Ovary (tissue), 9 donors: ENCODE data around the gene DYNC2LI1. TPM values are rescaled to one million over a fixed set of nuclear protein-coding genes. Genes with fewer than 3 reads are reported as not detected.

ENCODE experiments used
- DNase-seq, 5 donors: peaks; one replicate each; pipeline ENCODE4 v3.0.0-alpha.2; 2019 to 2020
- H3K27ac ChIP-seq, 2 donors: fragments of 200-600 bp; one replicate each; pipeline versions ENCODE4 v1.5.1 to v1.8.0; 2019 to 2022
- H3K27me3 ChIP-seq: fragments of 200-600 bp; one replicate; pipeline ENCODE4 v1.8.0; 2022
- H3K36me3 ChIP-seq: fragments of 200-600 bp; sonication (generic); one replicate; pipeline ENCODE4 v1.5.1; 2019
- H3K4me1 ChIP-seq: one replicate; pipeline ENCODE4 v1.8.1; 2013; ENCODE audit warnings: mild to moderate bottlenecking, moderate library complexity; ENCODE audit not compliant: insufficient read depth
- H3K4me3 ChIP-seq: fragments of 200-600 bp; sonication (generic); one replicate; pipeline ENCODE4 v1.5.1; 2017
- H3K9me3 ChIP-seq, 2 donors: fragments of 200-600 bp in 1 of 2; sonication (generic) in 1 of 2; one replicate each; pipeline versions ENCODE4 v1.5.1 to v1.8.1; 2013 to 2019; ENCODE audit warnings: mild to moderate bottlenecking in 1 of 2, moderate library complexity in 1 of 2
- CTCF ChIP-seq, 3 donors: fragments of 450-650 bp in 2 of 3; fragments of 200-600 bp in 1 of 3; IDR thresholded peaks; one replicate each; pipeline versions ENCODE4 v1.5.1 to v1.8.0; 2016 to 2022; ENCODE audit warnings: antibody characterized with exemption in 3 of 3, mild to moderate bottlenecking in 1 of 3
- EP300 ChIP-seq: sonication (generic); formaldehyde crosslinking; IDR thresholded peaks from one replicate; pipeline ENCODE4 v1.6.1; 2017; ENCODE audit warnings: antibody characterized with exemption
- POLR2A ChIP-seq: fragments of 450-650 bp; IDR thresholded peaks from one replicate; pipeline ENCODE4 v1.6.1; 2017; ENCODE audit warnings: antibody characterized with exemption, mild to moderate bottlenecking, moderate library complexity
- WGBS, 3 donors: extraction: QIAGEN DNeasy Blood & Tissue Kit in 1 of 3; methylation state at CpG; one replicate each; pipeline versions ENCODE4 v1.1.5 to v1.1.7; 2013 to 2017; 5-methylcytosine and 5-hydroxymethylcytosine counted together
- intact Hi-C, 4 donors: fragments of 100-400 bp; cut with DNase I; formaldehyde crosslinking; loops; one replicate each; pipeline versions ENCODE4 v1.11.0 to v1.15.1; 2022 to 2023
- polyA plus RNA-seq, 2 donors: library from polyadenylated mRNA; stranded (reverse); fragments of 200-250 nt in 1 of 2; fragments of 350-450 nt in 1 of 2; fragmentation: Illumina TruSeq in 1 of 2; extraction: RNeasy Lipid Tissue Mini Kit (QIAGEN cat#74804) in 1 of 2; gene quantifications; one replicate each; pipeline ENCODE4 v1.2.3, GENCODE V29; 2013 to 2014
- total RNA-seq, 7 donors: library from RNA; depleted of rRNA in 2 of 7; stranded (reverse); fragments of >200 nt in 2 of 7; fragmentation: NEBNext Ultra II Directional in 3 of 7; extraction: Animal tissue kit (Norgen Biotek cat#: 25700) in 3 of 7; gene quantifications; one replicate each; pipeline versions ENCODE4 v1.1.0 to v1.2.4, GENCODE V29; 2016 to 2023
- donor health status: DM: no; HTN: no; CAD: no; lungs with moderate emphysema.
- donor health status: DM: no; HTN: no; CAD: no.
- donor health status: Bipolar disorder and iron deficiency.
- donor health status: DM: yes; HTN: yes; CAD: no.
- donor health status: DM: no; HTN: no; CAD: no.
- donor health status: DM: yes; HTN: yes; CAD: no.

DYNC2LI1 gene
- total and polyA plus RNA-seq, 9 donors, result 18.1 to 54.3 (median 31.6) TPM

- Histone ChIP-seq H3K36me3 (no peaks in the 10 kb centered on the region), H3K9me3 (no peaks in the 10 kb centered on the region), H3K27me3 (no peaks in the 10 kb centered on the region), H3K27ac (no peak overlapping the region), H3K4me3 (no peak overlapping the region), H3K4me1 (no peaks in the 10 kb centered on the region)
- intact Hi-C loops, result no loop called here
- no peak for DNase-seq
- no peak for TF ChIP-seq EP300
- TF ChIP-seq POLR2A, result no peak
- TF ChIP-seq CTCF (IDR thresholded peaks at IDR 0.05), result no peak
These were observed 21.5 kb upstream of the DYNC2LI1 start for GRCh38 chr2:43752302-43752701.

- Histone ChIP-seq H3K27ac (no peak overlapping the region), H3K36me3 (no peaks in the 10 kb centered on the region), H3K9me3 (no peaks in the 10 kb centered on the region), H3K4me3 (no peak overlapping the region), H3K4me1 (no peaks in the 10 kb centered on the region), H3K27me3 (no peaks in the 10 kb centered on the region)
- no peak for DNase-seq
- intact Hi-C loops, result no loop called here
- TF ChIP-seq EP300 (no peak), POLR2A (no peak), CTCF (IDR thresholded peaks at IDR 0.05) (no peak)
- WGBS, 3 donors, result 85 to 93% (median 90%) methylated on average over 7 of the region's 7 CpGs
These were observed 19.7 kb upstream of the DYNC2LI1 start for GRCh38 chr2:43754180-43754579.

- 23 to 34% (median 31%) methylated on average over 3 of the region's 3 CpGs for whole genome bisulfite sequencing, 3 donors
- no peak overlapping the region for H3K4me3 ChIP-seq
- intact Hi-C loops, result no loop called here
- TF ChIP-seq CTCF (IDR thresholded peaks at IDR 0.05) (no peak), POLR2A (no peak), EP300 (no peak)
- H3K9me3 ChIP-seq, result no peaks in the 10 kb centered on the region
- H3K36me3 ChIP-seq, result no peaks in the 10 kb centered on the region
- DNase-seq, result peak in 1 of 5 donors; percentile 36
- no peaks in the 10 kb centered on the region for H3K4me1 ChIP-seq
- H3K27ac ChIP-seq, result peak overlapping the region in 1 of 2 donors; percentile 18
- H3K27me3 ChIP-seq, result no peaks in the 10 kb centered on the region
These were observed 15.1 kb upstream of the DYNC2LI1 start for GRCh38 chr2:43758739-43759138.

- H3K27ac ChIP-seq, result no peak overlapping the region
- no peaks in the 10 kb centered on the region for H3K27me3 ChIP-seq
- no peaks in the 10 kb centered on the region for H3K4me1 ChIP-seq
- H3K36me3 ChIP-seq, result no peaks in the 10 kb centered on the region
- no peak for TF ChIP-seq POLR2A
- no peak for TF ChIP-seq EP300
- TF ChIP-seq CTCF (IDR thresholded peaks at IDR 0.05), result no peak
- intact Hi-C loops, result no loop called here
- no peak for DNase-seq
- H3K9me3 ChIP-seq, result no peaks in the 10 kb centered on the region
- H3K4me3 ChIP-seq, result no peak overlapping the region
These were observed 14.6 kb upstream of the DYNC2LI1 start for GRCh38 chr2:43759195-43759594.

- H3K27me3 ChIP-seq, result no peaks in the 10 kb centered on the region
- no peak for DNase-seq
These were observed 11.6 kb upstream of the DYNC2LI1 start for GRCh38 chr2:43762286-43762685.

More at GRCh38 chr2:43762286-43762685, 11.6 kb upstream of the DYNC2LI1 start:
- Histone ChIP-seq H3K27ac (no peak overlapping the region), H3K36me3 (no peaks in the 10 kb centered on the region), H3K9me3 (no peaks in the 10 kb centered on the region), H3K4me3 (no peak overlapping the region), H3K4me1 (peaks cover 2% of the 10 kb centered on the region)
- WGBS, 3 donors, result 67 to 74% (median 67%) methylated on average over 3 of the region's 3 CpGs
- no peak for TF ChIP-seq EP300
- no peak for TF ChIP-seq POLR2A
- TF ChIP-seq CTCF (IDR thresholded peaks at IDR 0.05), result no peak
- intact Hi-C loops, result no loop called here
